ENCODE data around the gene ASB2. TPM values are rescaled to one million over a fixed set of nuclear protein-coding genes. Genes with fewer than 3 reads are reported as not detected.

The ASB2 gene
- total RNA-seq, 2 experiments from 2014 or later: 21.3 to 24.0 TPM

- Mint-ChIP-seq H3K27me3 (peaks cover 2% of the 10 kb centered on the region), H3K4me3 (no peak overlapping the region), H3K4me1 (peaks cover 41% of the 10 kb centered on the region), H3K36me3 (peaks cover 19% of the 10 kb centered on the region), H3K9me3 (peaks cover 6% of the 10 kb centered on the region), H3K27ac (no peak overlapping the region)
- POLR2A ChIA-PET: interaction anchor here (1.2 to 1.6 kb wide), 2 partner anchors 11 to 29 kb away, joined by 3 to 4 read pairs; no protein-coding TSS in a partner anchor
- ATAC-seq (ENCODE audit: low read depth): no peak
- no peak for DNase-seq
Measured at GRCh38 chr14:93981316-93982229, 5.2 kb upstream of the ASB2 start.

DNA sequence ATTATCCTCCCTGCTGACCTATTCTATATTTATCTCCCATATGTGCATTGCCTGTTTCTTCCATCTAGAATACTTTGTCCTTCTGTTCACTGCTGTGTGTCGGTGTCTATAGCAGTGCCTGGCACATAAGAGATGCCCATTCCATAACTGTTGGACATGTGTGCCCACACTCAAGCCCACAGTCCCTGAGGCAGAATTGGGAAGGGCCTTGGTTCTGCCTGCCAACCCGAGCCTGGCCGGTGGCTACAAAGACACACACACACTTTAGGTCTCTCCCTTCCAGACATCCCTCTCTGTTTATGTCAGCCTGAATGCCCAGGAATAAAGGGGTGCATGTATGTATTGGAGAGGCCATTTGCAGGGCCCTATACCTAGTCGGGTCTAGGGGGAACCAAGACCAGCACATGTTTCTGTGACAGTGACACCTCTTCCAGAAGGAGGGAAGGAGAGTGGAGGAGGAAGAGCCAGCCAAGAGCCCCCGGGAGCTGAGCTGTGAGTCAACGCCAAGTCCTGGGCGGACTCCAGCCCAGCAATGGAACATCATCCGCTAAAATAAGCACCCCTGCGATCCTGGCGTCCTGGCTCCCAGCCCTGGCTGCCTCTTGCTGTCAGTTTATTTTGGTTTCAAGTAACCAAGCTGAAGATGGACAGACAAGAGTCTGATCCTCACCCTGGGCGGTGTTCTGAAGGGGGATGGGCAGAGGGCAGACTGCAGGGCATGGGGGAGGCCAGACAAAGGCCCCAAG is 4.3 kb upstream of the ASB2 start:
- Mint-ChIP-seq H3K36me3 (peaks cover 25% of the 10 kb centered on the region), H3K4me1 (peaks cover 50% of the 10 kb centered on the region), H3K9me3 (peaks cover 7% of the 10 kb centered on the region), H3K27me3 (no peaks in the 10 kb centered on the region), H3K27ac (peak overlapping the region; percentile 48), H3K4me3 (no peak overlapping the region)
- no peak for ATAC-seq (ENCODE audit: low read depth)
- DNase-seq: no peak
- POLR2A ChIA-PET: interaction anchor here (1.2 to 1.6 kb wide), 2 partner anchors 10 to 30 kb away, joined by 3 to 4 read pairs; no protein-coding TSS in a partner anchor

- peaks cover 28% of the 10 kb centered on the region for H3K36me3 Mint-ChIP-seq
- ATAC-seq (ENCODE audit: low read depth) (peak; percentile 10), DNase-seq (no peak)
- H3K9me3 Mint-ChIP-seq: peaks cover 7% of the 10 kb centered on the region
- no peaks in the 10 kb centered on the region for H3K27me3 Mint-ChIP-seq
- POLR2A ChIA-PET: interaction anchor here (0.8 to 12.4 kb wide), 8 partner anchors 11 to 102 kb away, joined by 3 to 190 read pairs (median 4); partner anchors contain the start of genes DDX24 and IFI27L1
- peaks cover 58% of the 10 kb centered on the region for H3K4me1 Mint-ChIP-seq
- peak overlapping the region; percentile 39 for H3K4me3 Mint-ChIP-seq
- peak overlapping the region; percentile 87 for H3K27ac Mint-ChIP-seq
Measured at GRCh38 chr14:93978735-93979134, 2.4 kb upstream of the ASB2 start.

DNA sequence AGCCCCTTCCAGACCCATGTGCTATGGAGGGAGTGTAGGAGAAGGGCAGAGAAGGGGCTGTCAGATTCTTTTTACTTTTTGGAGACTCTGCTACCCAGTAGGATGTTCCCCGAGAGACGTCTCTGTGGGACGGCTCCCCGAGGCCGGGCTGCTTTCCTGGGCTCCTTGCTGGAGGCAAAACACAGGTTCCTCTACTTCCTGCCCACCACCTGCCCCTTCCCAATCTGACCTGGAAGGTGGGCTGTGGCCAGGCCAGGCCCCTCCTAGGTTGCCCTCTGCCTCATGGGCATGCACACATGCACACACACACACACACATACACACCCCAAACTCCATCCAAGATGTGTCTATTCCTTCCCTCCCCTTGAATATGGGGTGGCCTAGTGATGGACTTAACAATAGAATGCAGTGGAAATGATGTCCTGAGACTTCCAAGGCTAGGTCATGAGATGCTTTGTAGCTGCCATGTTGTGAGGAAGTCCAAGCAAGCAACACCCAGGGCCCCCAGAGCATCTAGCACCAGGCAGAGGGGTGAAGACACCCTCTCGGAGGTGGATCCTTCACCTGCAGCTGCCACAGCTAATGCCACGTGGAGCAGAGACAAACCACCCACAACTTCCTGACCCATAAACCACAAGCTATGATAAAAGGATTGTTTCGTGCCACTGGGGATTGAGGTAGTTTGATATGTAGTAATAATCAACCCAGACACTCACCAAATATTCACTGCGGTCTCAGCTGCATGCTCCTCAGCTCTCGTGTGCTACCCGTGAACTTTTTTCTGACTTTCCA is 1.6 kb upstream of the ASB2 start:
- Mint-ChIP-seq H3K27me3 (no peaks in the 10 kb centered on the region), H3K9me3 (peaks cover 7% of the 10 kb centered on the region), H3K27ac (peak overlapping the region; percentile 87), H3K4me3 (peak overlapping the region; percentile 39), H3K36me3 (peaks cover 28% of the 10 kb centered on the region), H3K4me1 (peaks cover 62% of the 10 kb centered on the region)
- ATAC-seq (ENCODE audit: low read depth) (peak; percentile 91), DNase-seq (peak; percentile 67)
- POLR2A ChIA-PET: interaction anchor here (0.8 to 12.4 kb wide), 9 partner anchors 10 to 103 kb away, joined by 3 to 190 read pairs (median 3); partner anchors contain the start of genes DDX24 and IFI27L1

DNA sequence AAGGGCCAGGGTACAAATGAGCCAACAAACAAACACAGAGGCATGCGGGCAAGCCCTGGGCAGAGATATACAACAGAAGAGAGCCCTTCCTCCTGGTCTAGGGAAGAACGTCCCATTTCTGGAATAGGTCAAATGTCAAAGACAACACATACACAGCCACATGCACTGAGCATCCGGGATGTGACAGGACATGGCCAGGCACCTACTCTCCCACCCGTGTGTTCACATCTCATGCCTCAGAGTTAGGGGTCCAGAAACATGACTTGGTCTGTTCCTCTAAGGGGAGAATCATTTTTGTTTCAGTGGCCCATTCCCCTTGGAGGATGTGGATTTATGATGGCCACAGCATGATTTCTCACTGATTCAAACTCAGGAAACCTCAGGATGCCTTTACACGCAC is 801 bp upstream of the ASB2 start:
- peak overlapping the region; percentile 73 for H3K4me3 Mint-ChIP-seq
- POLR2A ChIA-PET: interaction anchor here (1.2 to 12.4 kb wide), 3 partner anchors 9 to 38 kb away, joined by 3 to 190 read pairs (median 14); no protein-coding TSS in a partner anchor
- peaks cover 28% of the 10 kb centered on the region for H3K36me3 Mint-ChIP-seq
- H3K27me3 Mint-ChIP-seq: no peaks in the 10 kb centered on the region
- peak overlapping the region; percentile 87 for H3K27ac Mint-ChIP-seq
- H3K9me3 Mint-ChIP-seq: peaks cover 7% of the 10 kb centered on the region
- peaks cover 65% of the 10 kb centered on the region for H3K4me1 Mint-ChIP-seq
- ATAC-seq (ENCODE audit: low read depth) (no peak), DNase-seq (no peak)

- POLR2A ChIA-PET: interaction anchor here (1.2 to 12.4 kb wide), 3 partner anchors 11 to 36 kb away, joined by 3 to 190 read pairs (median 14); no protein-coding TSS in a partner anchor
- peaks cover 75% of the 10 kb centered on the region for H3K4me1 Mint-ChIP-seq
- ATAC-seq (ENCODE audit: low read depth): no peak
- H3K27me3 Mint-ChIP-seq: no peaks in the 10 kb centered on the region
- peak overlapping the region; percentile 73 for H3K4me3 Mint-ChIP-seq
- peaks cover 7% of the 10 kb centered on the region for H3K9me3 Mint-ChIP-seq
- peak overlapping the region; percentile 87 for H3K27ac Mint-ChIP-seq
- H3K36me3 Mint-ChIP-seq: peaks cover 26% of the 10 kb centered on the region
- no peak for DNase-seq
Measured at GRCh38 chr14:93975791-93976476, 436 bp downstream of the ASB2 start.

DNA sequence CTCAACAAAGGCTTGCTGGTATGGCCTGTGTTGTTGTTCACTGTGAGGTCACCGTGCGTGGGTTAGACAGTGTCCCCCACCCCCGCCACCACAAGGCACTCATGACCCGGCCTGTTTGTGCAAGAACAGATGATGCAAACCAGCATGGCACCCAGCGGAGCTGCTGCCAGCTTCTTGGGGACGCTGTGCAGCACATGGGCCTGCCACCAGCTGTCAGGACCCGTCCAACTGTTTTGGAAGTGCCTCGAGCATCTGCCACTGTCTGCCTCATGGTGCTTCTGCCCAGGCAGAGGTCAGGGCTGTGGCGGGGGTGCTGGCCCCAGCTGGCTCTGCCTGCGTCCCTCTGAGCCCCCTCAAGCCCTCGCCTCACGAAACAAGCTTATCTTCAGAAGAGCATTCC is 1.5 kb downstream of the ASB2 start:
- peaks cover 79% of the 10 kb centered on the region for H3K4me1 Mint-ChIP-seq
- no peak for DNase-seq
- H3K9me3 Mint-ChIP-seq: peaks cover 7% of the 10 kb centered on the region
- H3K4me3 Mint-ChIP-seq: peak overlapping the region; percentile 73
- H3K36me3 Mint-ChIP-seq: peaks cover 22% of the 10 kb centered on the region
- no peaks in the 10 kb centered on the region for H3K27me3 Mint-ChIP-seq
- POLR2A ChIA-PET: interaction anchor here (12.4 kb wide), 1 partner anchor 16 kb away, joined by 190 read pairs; no protein-coding TSS in a partner anchor
- ATAC-seq (ENCODE audit: low read depth): no peak
- H3K27ac Mint-ChIP-seq: peak overlapping the region; percentile 87

DNA sequence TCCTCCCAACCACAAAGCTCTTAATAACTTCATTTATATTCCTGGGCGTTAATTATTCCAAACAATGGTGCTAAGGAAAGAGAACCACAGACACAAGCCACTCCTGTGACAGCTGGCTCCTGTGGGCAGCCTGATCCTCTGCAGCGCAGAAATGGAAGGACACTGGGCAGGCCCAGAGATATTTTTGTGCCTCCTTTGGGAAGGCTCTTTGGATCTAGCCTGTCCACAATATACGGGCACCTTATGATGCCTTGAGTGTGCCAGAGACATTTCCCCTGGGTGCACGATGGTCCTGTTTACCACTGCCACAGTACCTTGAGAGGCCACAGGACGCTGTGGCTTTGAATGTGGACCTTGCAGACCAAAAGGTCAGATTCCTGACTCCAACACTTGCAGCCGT is 2.1 kb downstream of the ASB2 start:
- DNase-seq: no peak
- H3K36me3 Mint-ChIP-seq: peaks cover 22% of the 10 kb centered on the region
- no peak for ATAC-seq (ENCODE audit: low read depth)
- H3K4me1 Mint-ChIP-seq: peaks cover 77% of the 10 kb centered on the region
- peaks cover 5% of the 10 kb centered on the region for H3K9me3 Mint-ChIP-seq
- H3K27ac Mint-ChIP-seq: peak overlapping the region; percentile 19
- no peaks in the 10 kb centered on the region for H3K27me3 Mint-ChIP-seq
- H3K4me3 Mint-ChIP-seq: peak overlapping the region; percentile 6
- POLR2A ChIA-PET: interaction anchor here (12.4 kb wide), 1 partner anchor 15 kb away, joined by 190 read pairs; no protein-coding TSS in a partner anchor

GRCh38 chr14:93973607-93974006 is 2.8 kb downstream of the ASB2 start:
- no peak overlapping the region for H3K4me3 Mint-ChIP-seq
- no peak for DNase-seq

GRCh38 chr14:93972618-93973205 is 3.7 kb downstream of the ASB2 start:
- Mint-ChIP-seq H3K27me3 (no peaks in the 10 kb centered on the region), H3K9me3 (peaks cover 5% of the 10 kb centered on the region), H3K36me3 (peaks cover 20% of the 10 kb centered on the region), H3K4me1 (peaks cover 65% of the 10 kb centered on the region), H3K27ac (peak overlapping the region; percentile 79), H3K4me3 (no peak overlapping the region)
- DNase-seq (no peak), ATAC-seq (ENCODE audit: low read depth) (no peak)
- POLR2A ChIA-PET: interaction anchor here (4.8 to 12.4 kb wide), 2 partner anchors 13 to 33 kb away, joined by 54 to 190 read pairs; no protein-coding TSS in a partner anchor

More at GRCh38 chr14:93973607-93974006, 2.8 kb downstream of the ASB2 start:
- ATAC-seq (ENCODE audit: low read depth): no peak
- peaks cover 25% of the 10 kb centered on the region for H3K36me3 Mint-ChIP-seq
- H3K9me3 Mint-ChIP-seq: peaks cover 5% of the 10 kb centered on the region
- POLR2A ChIA-PET: interaction anchor here (4.8 to 12.4 kb wide), 2 partner anchors 14 to 34 kb away, joined by 54 to 190 read pairs; no protein-coding TSS in a partner anchor
- no peaks in the 10 kb centered on the region for H3K27me3 Mint-ChIP-seq
- peaks cover 74% of the 10 kb centered on the region for H3K4me1 Mint-ChIP-seq
- no peak overlapping the region for H3K27ac Mint-ChIP-seq

GRCh38 chr14:93971635-93972027 is 4.7 kb downstream of the ASB2 start:
- no peaks in the 10 kb centered on the region for H3K27me3 Mint-ChIP-seq
- ATAC-seq (ENCODE audit: low read depth): no peak
- peak overlapping the region; percentile 99 for H3K27ac Mint-ChIP-seq
- peaks cover 13% of the 10 kb centered on the region for H3K36me3 Mint-ChIP-seq
- H3K4me1 Mint-ChIP-seq: peaks cover 59% of the 10 kb centered on the region
- peaks cover 2% of the 10 kb centered on the region for H3K9me3 Mint-ChIP-seq
- POLR2A ChIA-PET: interaction anchor here (1.8 to 12.4 kb wide), 4 partner anchors 12 to 35 kb away, joined by 6 to 190 read pairs (median 30); no protein-coding TSS in a partner anchor
- peak overlapping the region; percentile 93 for H3K4me3 Mint-ChIP-seq
- DNase-seq: no peak
